HG02571 (cell line): Measurements from ENCODE around the gene RFX1.
A peak's percentile ranks its signal among the peaks of the same experiment; 100 is the strongest.

Source experiments
- ATAC-seq: cut with Tn5 transposase; IDR thresholded peaks from one replicate; pipeline ENCODE4 v1.9.1; 2021; ENCODE audit warnings: mild to moderate bottlenecking, moderate library complexity; ENCODE audit not compliant: unreplicated experiment

Gene RFX1

GRCh38 chr19:13996928-13997630 lies 9.0 kb downstream of the RFX1 start:
- no peak for ATAC-seq

GRCh38 chr19:13995878-13996765 lies 10.0 kb downstream of the RFX1 start:
- no peak for ATAC-seq

- ATAC-seq, result no peak
These were observed 10.9 kb downstream of the RFX1 start for GRCh38 chr19:13995017-13995728.

DNA sequence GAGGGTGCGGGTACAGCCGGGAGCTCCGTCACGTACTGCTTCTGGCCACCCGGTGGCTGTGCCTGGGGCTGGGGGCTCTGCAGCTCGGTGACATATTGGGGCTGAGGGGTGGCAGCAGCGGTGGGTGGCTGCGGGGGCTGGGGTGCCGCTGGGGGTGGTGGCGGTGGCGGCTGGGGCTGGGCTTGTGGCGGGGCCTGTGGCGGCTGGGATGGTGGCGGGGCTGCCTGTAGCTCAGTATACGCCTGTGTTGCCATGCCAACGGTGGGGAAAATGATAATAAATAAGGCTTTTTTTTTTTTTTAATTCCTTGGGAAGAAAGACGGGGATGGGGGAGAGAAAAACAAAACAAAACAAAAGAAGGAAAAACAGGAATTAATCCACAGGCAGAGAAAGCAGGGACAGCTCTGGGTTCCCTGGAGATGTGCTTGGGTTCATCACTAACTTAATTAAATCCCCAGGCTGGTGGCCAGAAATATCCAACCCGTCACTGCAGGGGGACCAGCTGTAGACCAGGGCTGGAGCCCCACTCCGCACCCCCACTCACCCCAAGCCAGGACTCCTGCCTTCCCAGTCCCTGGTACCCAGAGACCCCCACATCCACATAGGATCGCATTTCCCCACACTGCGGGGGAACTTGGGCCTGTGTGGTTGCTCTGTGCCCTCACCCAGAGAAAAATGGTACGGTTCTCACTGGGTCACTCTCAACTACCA lies 12.4 kb downstream of the RFX1 start:
- ATAC-seq, result no peak

- no peak for ATAC-seq
These were observed 14.1 kb downstream of the RFX1 start for GRCh38 chr19:13992025-13992424.

GRCh38 chr19:13990085-13990484 lies 16.0 kb downstream of the RFX1 start:
- ATAC-seq, result no peak

- no peak for ATAC-seq
These were observed 16.6 kb downstream of the RFX1 start for GRCh38 chr19:13989487-13989886.

DNA sequence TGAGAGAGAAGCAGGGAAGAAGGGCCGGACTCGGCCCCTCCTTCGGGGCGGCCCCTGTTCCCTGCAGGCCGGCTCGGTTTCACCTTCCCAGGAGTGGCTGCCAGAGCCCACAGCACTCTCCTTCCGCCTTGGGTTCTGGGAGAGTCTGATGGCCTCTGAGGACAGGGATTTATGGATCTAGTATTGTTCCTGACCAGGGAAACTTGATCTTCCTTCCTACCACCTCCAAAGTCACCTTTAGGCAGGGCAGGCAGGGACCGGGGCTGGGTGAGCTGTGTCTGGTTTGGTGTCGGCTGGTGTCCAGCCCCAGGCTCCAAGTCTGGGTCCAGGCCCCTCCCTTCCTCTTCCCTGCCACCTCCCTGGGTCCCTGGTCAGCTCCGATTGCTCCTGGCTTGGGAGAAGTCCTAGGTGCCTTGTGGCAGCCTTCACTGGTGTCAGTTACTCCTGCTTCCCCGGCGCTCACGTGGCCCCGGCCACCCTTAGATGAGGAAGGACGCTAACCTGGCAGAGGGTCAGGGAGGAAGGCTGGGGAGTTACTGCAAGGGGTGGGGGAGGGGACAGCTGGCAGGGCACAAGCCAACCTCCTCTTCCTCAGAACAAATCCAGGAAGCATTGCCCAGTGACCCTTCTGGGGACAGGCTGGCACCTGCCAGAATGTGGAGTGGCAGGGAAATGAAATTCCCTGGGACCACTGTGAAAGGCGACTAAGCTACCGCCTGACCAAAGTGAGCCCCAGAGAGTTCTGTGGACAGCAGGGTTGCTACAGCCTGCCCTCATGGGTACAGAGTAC lies 18.8 kb downstream of the RFX1 start:
- ATAC-seq, result no peak

DNA sequence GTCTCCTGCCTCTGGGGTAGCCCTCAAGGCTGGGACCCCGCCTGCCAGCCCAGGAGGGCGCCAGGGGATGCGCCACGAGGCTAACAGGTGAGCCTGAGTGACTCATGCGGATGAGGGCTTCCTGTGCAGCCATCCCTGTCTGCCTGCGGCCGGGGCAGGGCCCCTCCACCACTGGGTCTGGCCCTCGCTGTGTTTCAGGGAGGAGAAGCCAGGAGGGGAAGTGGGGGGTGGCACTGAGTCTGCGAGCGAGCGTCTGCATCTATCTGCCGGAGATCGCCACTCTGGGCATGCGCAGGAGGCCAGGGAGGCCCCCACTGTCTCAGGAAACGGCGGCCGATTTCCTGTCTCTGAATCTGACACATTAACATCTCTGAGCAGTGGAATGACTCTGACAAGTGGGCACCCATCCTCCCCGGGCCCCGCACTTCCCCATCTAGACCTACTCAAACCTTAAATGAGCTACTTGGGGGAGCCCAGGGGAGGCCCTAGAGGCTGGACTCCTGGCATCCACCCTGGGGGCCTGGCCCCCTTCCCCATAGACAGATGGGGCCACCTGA lies 19.7 kb downstream of the RFX1 start:
- peak; percentile 63 for ATAC-seq

GRCh38 chr19:13985771-13986347 lies 20.3 kb downstream of the RFX1 start:
- ATAC-seq, result no peak

DNA sequence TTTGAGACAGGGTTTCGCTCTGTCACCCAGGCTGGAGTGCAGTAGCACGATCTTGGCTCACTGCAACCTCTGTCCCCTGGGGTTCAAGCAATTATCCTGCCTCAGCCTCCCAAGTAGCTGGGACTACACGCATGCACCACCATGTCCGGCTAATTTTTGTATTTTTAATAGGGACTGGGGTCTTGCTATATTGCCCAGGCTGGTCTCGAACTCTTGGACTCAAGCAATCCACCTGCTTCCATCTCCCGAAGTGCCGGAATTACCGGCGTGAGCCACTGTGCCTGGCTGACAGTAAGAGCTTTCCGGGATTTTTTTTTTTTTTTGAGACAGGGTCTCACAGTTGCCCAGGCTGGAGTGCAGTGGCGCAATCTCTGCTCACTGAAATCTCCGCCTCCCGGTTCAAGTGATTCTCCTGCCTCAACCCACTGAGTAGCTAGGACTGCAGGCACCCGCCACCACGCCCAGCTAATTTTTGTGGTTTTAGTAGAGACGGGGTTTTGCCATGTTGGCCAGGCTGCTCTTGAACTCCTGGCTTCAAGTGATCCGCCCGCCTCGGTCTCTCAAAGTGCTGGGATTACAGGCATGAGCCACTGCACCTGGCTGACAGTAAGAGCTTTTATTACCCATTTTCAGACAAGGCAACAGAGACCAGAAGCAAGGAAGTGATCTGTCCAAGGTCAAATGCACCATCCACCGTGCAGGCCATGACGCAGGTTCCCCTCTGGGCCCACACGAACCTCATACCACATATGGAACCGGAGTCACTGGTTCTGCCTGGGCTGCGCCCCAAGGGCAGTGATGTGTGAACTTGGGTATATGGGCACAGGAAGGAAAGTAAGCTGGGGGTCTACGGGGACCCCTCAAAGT lies 21.0 kb downstream of the RFX1 start:
- no peak for ATAC-seq

- ATAC-seq, result no peak
These were observed 21.9 kb downstream of the RFX1 start for GRCh38 chr19:13984186-13984585.

GRCh38 chr19:13983213-13983889 lies 22.8 kb downstream of the RFX1 start:
- no peak for ATAC-seq

GRCh38 chr19:13982773-13983172 lies 23.3 kb downstream of the RFX1 start:
- ATAC-seq, result no peak

- no peak for ATAC-seq
These were observed 24.1 kb downstream of the RFX1 start for GRCh38 chr19:13981988-13982501.

DNA sequence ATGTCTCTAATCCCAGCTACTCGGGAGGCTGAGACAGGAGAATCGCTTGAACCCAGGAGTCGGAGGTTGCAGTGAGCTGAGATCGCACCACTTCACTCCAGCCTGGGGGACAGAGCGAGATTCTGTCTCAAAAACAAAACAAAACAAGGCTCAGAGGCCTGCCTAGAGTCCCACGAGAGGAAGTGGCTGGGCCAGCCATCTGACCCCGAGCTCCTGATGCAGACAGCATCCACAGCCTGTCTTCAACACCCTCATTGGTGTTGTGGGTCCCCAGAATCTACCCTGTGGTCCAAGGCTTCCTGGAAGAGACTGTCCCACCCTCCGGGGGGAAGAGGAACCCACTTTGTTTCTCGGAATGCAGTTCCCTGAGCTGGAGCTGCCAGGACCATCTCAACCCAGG lies 24.7 kb downstream of the RFX1 start:
- ATAC-seq, result no peak

GRCh38 chr19:13981021-13981420 lies 25.1 kb downstream of the RFX1 start:
- ATAC-seq, result no peak

GRCh38 chr19:13980340-13980739 lies 25.8 kb downstream of the RFX1 start:
- no peak for ATAC-seq
